GM21515 (cell line): ENCODE data around the gene NR3C2.

Experiments
- ATAC-seq: cut with Tn5 transposase; IDR thresholded peaks from one replicate; pipeline ENCODE4 v1.9.1; 2021; ENCODE audit not compliant: unreplicated experiment

Gene NR3C2

GRCh38 chr4:148266921-148267320 is 175.3 kb downstream of the NR3C2 start:
- no peak for ATAC-seq

- ATAC-seq: no peak
Measured at GRCh38 chr4:148266240-148266639, 176.0 kb downstream of the NR3C2 start.

- no peak for ATAC-seq
Measured at GRCh38 chr4:148265627-148266026, 176.6 kb downstream of the NR3C2 start.

GRCh38 chr4:148263802-148264201 is 178.4 kb downstream of the NR3C2 start:
- no peak for ATAC-seq

- no peak for ATAC-seq
Measured at GRCh38 chr4:148263127-148263526, 179.1 kb downstream of the NR3C2 start.

- ATAC-seq: no peak
Measured at GRCh38 chr4:148261848-148262247, 180.4 kb downstream of the NR3C2 start.

- ATAC-seq: no peak
Measured at GRCh38 chr4:148259841-148260240, 182.4 kb downstream of the NR3C2 start.

GRCh38 chr4:148258535-148258934 is 183.7 kb downstream of the NR3C2 start:
- ATAC-seq: no peak

- no peak for ATAC-seq
Measured at GRCh38 chr4:148255344-148255720, 186.9 kb downstream of the NR3C2 start.

- ATAC-seq: no peak
Measured at GRCh38 chr4:148254621-148255343, 187.4 kb downstream of the NR3C2 start.

GRCh38 chr4:148253768-148254167 is 188.4 kb downstream of the NR3C2 start:
- no peak for ATAC-seq

GRCh38 chr4:148248824-148249223 is 193.4 kb downstream of the NR3C2 start:
- no peak for ATAC-seq

GRCh38 chr4:148245015-148245414 is 197.2 kb downstream of the NR3C2 start:
- ATAC-seq: no peak

- no peak for ATAC-seq
Measured at GRCh38 chr4:148243837-148244236, 198.4 kb downstream of the NR3C2 start.

GRCh38 chr4:148240241-148240640 is 202.0 kb downstream of the NR3C2 start:
- no peak for ATAC-seq

GRCh38 chr4:148239494-148239985 is 202.7 kb downstream of the NR3C2 start:
- no peak for ATAC-seq

- no peak for ATAC-seq
Measured at GRCh38 chr4:148238811-148239493, 203.3 kb downstream of the NR3C2 start.

- ATAC-seq: no peak
Measured at GRCh38 chr4:148238086-148238485, 204.1 kb downstream of the NR3C2 start.

- no peak for ATAC-seq
Measured at GRCh38 chr4:148235809-148236208, 206.4 kb downstream of the NR3C2 start.

- no peak for ATAC-seq
Measured at GRCh38 chr4:148229798-148230197, 212.4 kb downstream of the NR3C2 start.

GRCh38 chr4:148229028-148229427 is 213.2 kb downstream of the NR3C2 start:
- ATAC-seq: no peak

GRCh38 chr4:148227147-148227546 is 215.1 kb downstream of the NR3C2 start:
- no peak for ATAC-seq
